SU-DHL-6 (cell line): ENCODE results near the gene YTHDF1.

Experiments
- EZH2phosphoT487 ChIP-seq: fragments of 200-600 bp; sonication (generic), shearing (Covaris generic); conservative IDR thresholded peaks from 2 replicates; pipeline ENCODE4 v1.6.1; 2018; ENCODE audit warnings: mild to moderate bottlenecking, antibody characterized with exemption, low read length, moderate library complexity, mixed read lengths
- TF ChIP-seq, protein P1 (sequence below): fragments of 200-600 bp; sonication (generic); IDR thresholded peaks from one replicate; pipeline ENCODE4 v1.5.1; 2017; ENCODE audit warnings: antibody characterized with exemption, mild to moderate bottlenecking, low read length, moderate library complexity; ENCODE audit not compliant: insufficient read depth, poor library complexity, severe bottlenecking

- TF ChIP-seq, protein P1, sequence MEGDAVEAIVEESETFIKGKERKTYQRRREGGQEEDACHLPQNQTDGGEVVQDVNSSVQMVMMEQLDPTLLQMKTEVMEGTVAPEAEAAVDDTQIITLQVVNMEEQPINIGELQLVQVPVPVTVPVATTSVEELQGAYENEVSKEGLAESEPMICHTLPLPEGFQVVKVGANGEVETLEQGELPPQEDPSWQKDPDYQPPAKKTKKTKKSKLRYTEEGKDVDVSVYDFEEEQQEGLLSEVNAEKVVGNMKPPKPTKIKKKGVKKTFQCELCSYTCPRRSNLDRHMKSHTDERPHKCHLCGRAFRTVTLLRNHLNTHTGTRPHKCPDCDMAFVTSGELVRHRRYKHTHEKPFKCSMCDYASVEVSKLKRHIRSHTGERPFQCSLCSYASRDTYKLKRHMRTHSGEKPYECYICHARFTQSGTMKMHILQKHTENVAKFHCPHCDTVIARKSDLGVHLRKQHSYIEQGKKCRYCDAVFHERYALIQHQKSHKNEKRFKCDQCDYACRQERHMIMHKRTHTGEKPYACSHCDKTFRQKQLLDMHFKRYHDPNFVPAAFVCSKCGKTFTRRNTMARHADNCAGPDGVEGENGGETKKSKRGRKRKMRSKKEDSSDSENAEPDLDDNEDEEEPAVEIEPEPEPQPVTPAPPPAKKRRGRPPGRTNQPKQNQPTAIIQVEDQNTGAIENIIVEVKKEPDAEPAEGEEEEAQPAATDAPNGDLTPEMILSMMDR = no peak
- TF ChIP-seq EZH2phosphoT487 = no peak
These were observed 3.5 kb upstream of the YTHDF1 start for GRCh38 chr20:63219447-63219821.
